DMS 273 (cell line): ENCODE measurements around the gene ARPP21.

Experiments used
- DNase-seq: peaks from one replicate; lab custom pipeline; 2025; ENCODE audit not compliant: unreplicated experiment; lab: John Stamatoyannopoulos, UW

ARPP21 gene

GRCh38 chr3:35674451-35675109, 35.3 kb downstream of the ARPP21 start:
- DNase-seq: no peak

- no peak for DNase-seq
These were observed 35.9 kb downstream of the ARPP21 start for GRCh38 chr3:35675206-35675605.

- no peak for DNase-seq
These were observed 36.3 kb downstream of the ARPP21 start for GRCh38 chr3:35675621-35676020.

- DNase-seq: peak; percentile 35
These were observed 38.5 kb downstream of the ARPP21 start for GRCh38 chr3:35677797-35678196.

- DNase-seq: peak; percentile 71
These were observed 39.4 kb downstream of the ARPP21 start for GRCh38 chr3:35678643-35679161.

- peak; percentile 57 for DNase-seq
These were observed 40.2 kb downstream of the ARPP21 start for GRCh38 chr3:35679409-35680080.

GRCh38 chr3:35680866-35681650, 41.7 kb downstream of the ARPP21 start:
- no peak for DNase-seq

GRCh38 chr3:35685153-35685552, 45.8 kb downstream of the ARPP21 start:
- no peak for DNase-seq

GRCh38 chr3:35688826-35689225, 49.5 kb downstream of the ARPP21 start:
- no peak for DNase-seq

GRCh38 chr3:35690271-35690670, 50.9 kb downstream of the ARPP21 start:
- no peak for DNase-seq

GRCh38 chr3:35705904-35706303, 66.6 kb downstream of the ARPP21 start:
- no peak for DNase-seq

GRCh38 chr3:35707904-35708303, 68.6 kb downstream of the ARPP21 start:
- no peak for DNase-seq

GRCh38 chr3:35708394-35709271, 69.3 kb downstream of the ARPP21 start:
- DNase-seq: no peak

GRCh38 chr3:35709691-35710090, 70.4 kb downstream of the ARPP21 start:
- no peak for DNase-seq

- no peak for DNase-seq
These were observed 71.2 kb downstream of the ARPP21 start for GRCh38 chr3:35710554-35710953.

- no peak for DNase-seq
These were observed 79.6 kb downstream of the ARPP21 start for GRCh38 chr3:35718921-35719320.

- peak; percentile 56 for DNase-seq
These were observed 82.3 kb downstream of the ARPP21 start for GRCh38 chr3:35721628-35722027.

GRCh38 chr3:35722902-35723301, 83.6 kb downstream of the ARPP21 start:
- DNase-seq: no peak

GRCh38 chr3:35723480-35724097, 84.3 kb downstream of the ARPP21 start:
- DNase-seq: no peak

- DNase-seq: peak; percentile 50
These were observed 84.8 kb downstream of the ARPP21 start for GRCh38 chr3:35724106-35724505.
